Measurements from ENCODE around the gene HAVCR2.

HAVCR2 gene

GRCh38 chr5:157108976-157109375 lies at the start of gene HAVCR2:
Gene HAVCR2, minus strand, starts transcription at chr5:157109044. Its CDS starts 61 bp downstream, at chr5:157108983.
- no peak for DNase-seq

GRCh38 chr5:157157293-157157891 lies 48.5 kb upstream of the HAVCR2 start:
- DNase-seq: no peak

DNA sequence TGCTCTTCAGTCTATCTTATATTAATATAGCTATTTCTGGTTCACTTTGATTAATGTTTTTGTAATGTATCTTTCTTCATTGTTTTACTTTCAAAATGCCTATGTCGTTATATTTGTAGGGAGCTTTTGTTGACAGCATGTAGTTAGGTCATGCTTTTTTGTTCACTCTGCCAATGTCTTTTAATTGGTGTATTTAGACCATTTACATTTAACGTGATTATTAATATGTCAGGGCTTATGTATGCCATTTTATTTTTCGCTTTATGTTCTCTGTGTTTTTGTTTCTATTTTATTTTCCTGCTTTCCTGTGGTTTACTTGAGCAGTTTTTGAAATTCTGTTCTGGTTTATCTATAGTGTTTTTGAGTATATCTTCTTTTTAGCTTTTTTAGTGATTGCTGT lies 46.5 kb upstream of the HAVCR2 start:
- no peak for DNase-seq

DNA sequence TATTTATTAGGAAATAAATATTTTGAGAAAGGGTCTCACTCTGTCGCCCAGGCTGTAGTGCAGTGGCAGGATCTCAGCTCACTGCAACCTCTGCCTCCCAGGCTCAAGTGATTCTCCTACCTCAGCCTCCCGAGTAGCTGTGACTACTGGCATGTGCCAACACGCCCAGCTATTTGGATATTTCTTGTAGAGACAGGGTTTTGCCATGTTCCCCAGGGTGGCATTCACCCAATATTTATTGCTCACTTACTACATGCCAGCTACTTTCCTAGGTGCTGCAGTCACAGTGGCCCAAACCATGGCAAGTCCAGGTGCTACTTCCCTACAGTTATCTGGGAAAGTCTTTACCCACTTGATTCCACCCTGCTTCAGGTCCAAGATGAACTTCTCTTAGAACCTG lies 42.2 kb upstream of the HAVCR2 start:
- no peak for DNase-seq

- no peak for DNase-seq
Measured at GRCh38 chr5:157148734-157149615, 40.1 kb upstream of the HAVCR2 start.

GRCh38 chr5:157143127-157143971 lies 34.5 kb upstream of the HAVCR2 start:
- DNase-seq: no peak

DNA sequence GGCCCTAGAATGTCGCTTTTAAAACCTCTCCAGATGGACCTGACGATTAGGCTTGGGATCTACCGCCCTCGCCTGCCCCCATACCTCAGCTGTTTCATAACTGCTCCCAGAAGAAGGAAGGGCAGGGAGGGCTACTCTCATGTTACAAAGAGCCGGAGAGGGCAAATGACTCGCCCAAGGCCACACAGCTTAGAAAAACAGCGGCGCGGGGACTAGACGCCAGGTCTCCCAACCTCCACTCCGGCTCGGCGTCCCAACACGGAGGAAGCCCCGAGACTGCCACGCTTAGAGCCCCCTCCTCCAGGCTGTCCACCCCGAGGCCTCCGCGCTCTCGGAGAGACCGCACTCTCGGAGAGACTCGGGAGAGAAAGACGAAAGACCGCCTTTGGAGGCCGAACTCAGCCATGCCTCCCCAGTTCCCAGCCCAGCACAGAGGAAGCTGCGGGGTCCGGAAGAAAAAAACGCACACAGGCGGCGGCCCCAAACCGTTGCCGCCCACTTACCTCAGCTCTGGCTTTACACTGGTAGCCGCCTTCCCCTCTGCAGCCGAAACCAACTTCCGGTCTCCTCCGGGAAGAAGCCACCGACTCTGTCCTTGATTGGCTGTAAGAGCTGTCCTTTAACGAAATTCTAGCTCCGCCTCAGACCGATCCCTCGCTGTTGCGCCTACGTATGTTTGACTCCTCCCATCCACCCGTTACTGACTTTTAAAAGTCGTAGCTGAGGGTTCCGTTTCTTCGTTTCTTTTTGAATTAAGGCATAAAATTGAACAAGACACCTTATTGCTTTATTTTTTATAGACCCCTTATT lies 33.7 kb upstream of the HAVCR2 start, which contains the start of gene MED7:
TSS of gene MED7 (minus strand) at position 549 of the 810 bp plus-strand sequence. CDS start 3,434 bp downstream, outside the sequence.
- peak; percentile 88 for DNase-seq

GRCh38 chr5:157137691-157138090 lies 28.8 kb upstream of the HAVCR2 start:
- DNase-seq: no peak

DNA sequence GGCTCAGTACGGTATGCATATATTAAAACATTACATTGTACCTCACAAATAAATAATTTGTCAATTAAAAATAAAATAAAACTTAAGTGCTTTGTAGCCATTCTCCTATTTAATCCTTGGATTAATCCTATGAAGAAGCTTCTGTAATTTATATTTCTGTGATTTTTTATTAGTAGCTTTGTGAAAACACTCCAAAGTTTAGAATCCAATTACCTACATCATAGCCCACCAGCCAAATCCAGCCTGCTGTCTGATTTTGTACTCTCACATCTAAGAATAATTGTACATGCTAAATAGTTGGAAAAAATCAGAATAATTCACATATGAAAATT lies 23.4 kb upstream of the HAVCR2 start:
- no peak for DNase-seq

DNA sequence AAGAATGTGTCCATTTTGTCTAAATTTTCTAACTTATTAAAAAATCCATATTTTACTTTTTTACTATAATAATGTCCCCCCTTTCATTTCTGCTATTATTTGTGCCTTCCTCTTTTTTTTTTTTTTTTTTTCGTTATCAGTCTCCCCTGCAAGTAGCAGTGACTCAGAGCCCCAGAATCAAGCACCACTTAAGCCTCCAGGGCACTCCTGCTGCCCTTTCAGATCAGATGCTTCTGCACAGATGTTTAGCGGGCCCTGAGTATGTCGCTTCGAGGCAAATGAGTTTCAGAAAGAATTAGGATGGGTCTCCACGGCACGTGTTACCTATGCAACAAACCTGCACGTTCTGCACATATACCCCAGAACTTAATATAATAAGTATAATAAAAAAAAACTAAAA lies 22.1 kb upstream of the HAVCR2 start:
- DNase-seq: no peak

DNA sequence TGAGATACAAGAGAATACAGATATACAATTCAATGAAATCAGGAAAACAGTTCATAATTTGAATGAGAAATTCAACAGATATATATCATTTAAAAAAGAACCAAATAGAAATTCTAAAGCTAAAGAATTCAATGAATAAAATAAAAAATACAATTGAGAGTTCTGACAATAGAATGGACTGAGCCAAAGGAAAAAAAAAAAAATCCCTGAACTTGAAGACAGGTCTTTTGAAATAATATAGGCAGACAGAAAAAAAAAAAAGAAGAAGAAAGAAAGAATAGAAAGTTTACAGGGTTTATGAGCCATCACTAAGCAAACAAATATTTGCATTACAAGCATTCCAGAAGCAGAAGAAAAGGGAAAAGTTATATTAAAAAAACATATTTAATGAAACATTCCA lies 12.9 kb upstream of the HAVCR2 start:
- DNase-seq: no peak

DNA sequence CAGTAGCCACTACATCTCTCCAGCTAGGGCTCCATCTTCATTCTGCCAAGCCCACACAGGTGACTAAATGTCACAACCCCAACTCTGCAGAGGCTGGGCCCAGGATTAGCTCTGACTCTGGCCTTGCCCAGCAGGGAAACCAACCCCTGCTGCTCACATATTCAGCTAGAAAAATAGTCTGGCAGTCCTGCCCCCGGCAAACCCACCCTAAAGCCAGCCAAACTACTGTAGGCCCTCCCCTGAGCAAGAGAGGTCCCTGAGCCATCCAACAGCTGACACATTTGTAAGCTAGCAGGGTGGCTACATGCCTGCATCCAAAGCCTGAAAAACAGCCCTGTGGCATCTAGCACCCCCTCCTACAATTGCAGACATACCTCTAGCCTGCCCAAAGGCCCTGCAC lies 11.3 kb upstream of the HAVCR2 start:
- no peak for DNase-seq

DNA sequence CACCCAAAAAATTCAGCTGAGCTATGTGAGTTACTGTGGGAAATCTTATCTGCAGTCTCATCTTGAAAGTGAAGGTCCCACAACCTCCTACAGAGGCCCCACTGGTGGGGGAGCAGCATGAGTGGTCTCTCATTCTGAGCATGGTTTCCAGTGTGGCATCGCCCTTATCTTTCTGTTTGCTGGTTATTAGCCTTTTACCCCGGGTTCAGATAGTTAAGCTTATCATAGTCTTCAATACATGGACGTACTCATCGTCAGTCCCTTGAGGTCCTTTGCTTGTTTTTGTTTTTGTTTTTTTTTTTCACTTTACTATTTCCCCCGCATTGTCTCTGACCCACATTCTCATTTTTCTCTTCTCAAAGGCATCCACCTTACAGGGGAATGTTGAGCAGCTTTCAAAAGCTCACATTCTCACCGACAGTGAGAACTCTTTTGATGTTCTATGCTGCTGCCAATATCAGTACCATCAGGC lies 7.7 kb upstream of the HAVCR2 start:
- no peak for DNase-seq

DNA sequence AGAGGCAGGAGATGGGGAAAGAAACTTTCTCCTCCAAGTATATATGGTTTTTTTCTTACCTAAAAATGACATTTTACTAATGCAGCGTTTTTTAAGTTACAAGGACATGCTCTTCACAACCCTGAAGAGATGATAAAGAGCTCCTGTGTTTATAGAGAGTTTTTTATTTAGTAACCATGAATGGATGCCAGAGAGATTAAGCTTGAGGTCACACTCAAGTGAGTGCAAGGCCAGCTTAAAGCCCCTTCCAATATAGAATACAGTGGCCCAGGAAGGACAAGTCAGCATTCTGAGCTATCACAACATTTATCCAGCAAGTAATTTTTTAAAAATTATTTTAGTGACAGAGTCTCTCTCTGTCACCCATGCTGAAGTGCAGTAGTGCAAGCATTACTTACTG lies 6.7 kb upstream of the HAVCR2 start:
- DNase-seq: no peak

DNA sequence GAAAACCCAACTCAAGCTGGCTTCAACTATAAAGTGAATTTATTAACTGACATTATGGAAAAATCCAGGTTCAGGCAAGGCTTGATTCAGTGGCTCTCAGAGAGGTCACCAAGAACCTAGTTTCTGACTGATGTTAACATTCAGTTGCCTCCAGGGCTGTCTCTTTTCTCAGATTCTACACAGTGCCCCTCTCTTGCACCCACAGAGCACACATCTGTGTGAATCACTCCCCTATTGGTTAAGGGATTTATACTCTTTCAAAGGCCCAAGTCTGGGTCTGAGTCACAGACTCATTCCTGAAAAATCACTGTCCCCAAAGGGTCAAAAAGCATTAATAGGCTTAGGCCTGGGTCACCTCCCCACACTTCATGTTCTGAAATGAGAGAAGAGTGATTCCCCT lies 6.2 kb upstream of the HAVCR2 start:
- DNase-seq: no peak

GRCh38 chr5:157113002-157113401 lies 4.2 kb upstream of the HAVCR2 start:
- DNase-seq: no peak

GRCh38 chr5:157109744-157110143 lies 900 bp upstream of the HAVCR2 start:
- DNase-seq: no peak

- no peak for DNase-seq
Measured at GRCh38 chr5:157107508-157107907, 1.3 kb downstream of the HAVCR2 start.

- no peak for DNase-seq
Measured at GRCh38 chr5:157106630-157107461, 2.0 kb downstream of the HAVCR2 start.

DNA sequence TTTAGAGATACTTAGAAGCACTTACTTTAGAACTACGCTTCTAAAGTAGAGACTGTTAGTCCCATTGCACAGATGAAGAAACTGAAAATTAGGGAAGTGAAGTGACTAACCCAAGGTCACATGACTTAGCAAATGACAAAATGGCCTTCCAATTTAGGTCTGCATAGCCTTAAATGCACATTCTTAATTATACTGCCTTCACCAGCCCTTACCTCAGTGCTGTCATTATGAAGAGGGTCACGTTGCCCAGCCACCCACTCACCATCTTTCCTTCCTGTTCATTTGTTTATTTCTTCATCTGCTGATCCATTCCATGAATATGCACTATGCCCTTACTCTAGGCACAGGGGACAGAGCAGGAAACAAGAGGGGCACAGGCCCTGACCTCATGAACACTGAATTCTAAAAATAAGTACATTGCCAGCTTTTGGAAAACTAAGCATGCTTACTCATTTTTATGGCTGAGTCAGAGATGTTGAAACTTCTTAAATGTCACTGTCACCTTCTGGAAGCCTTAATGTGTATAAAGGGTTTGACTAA lies 8.6 kb downstream of the HAVCR2 start:
- DNase-seq: no peak

GRCh38 chr5:157088342-157088990 lies 20.4 kb downstream of the HAVCR2 start:
- no peak for DNase-seq

Data from NCI-H510A (cell line).